PC-9 (cell line): ENCODE data around the gene PERCC1. TPM values are rescaled to one million over a fixed set of nuclear protein-coding genes. Genes with fewer than 3 reads are reported as not detected.

Experiments
- BruUV-seq: library from RNA; stranded (reverse); fragments of 400-500 nt; replicated peaks from 2 replicates; lab custom pipeline; 2021; lab: Mats Ljungman, UMichigan
- CTCF ChIA-PET: fragments of 300-600 bp; sonication (Branson Sonifier 250); formaldehyde crosslinking; loops from one replicate; lab custom pipeline; 2022; ENCODE audit warnings: antibody characterized with exemption; lab: Charles Lee
- POLR2A ChIA-PET: fragments of 300-600 bp; sonication (Branson Sonifier 250); formaldehyde crosslinking; loops from one replicate; lab custom pipeline; 2022; ENCODE audit warnings: antibody characterized with exemption; ENCODE audit not compliant: unreplicated experiment; lab: Charles Lee
- DNase-seq, 2 experiments: peaks; one replicate each; pipeline versions ENCODE4 v3.0.0 to v3.0.0-alpha.2; 2015 to 2022; ENCODE audit warnings: mixed read lengths in 1 of 2
- H2AFZ ChIP-seq: fragments of 200-600 bp; sonication (generic); 2 replicates; pipeline ENCODE4 v1.8.1; 2017; ENCODE audit warnings: antibody characterized with exemption
- H3F3A ChIP-seq: fragments of 200-600 bp; sonication (generic); 2 replicates; pipeline ENCODE4 v1.8.1; 2017; ENCODE audit warnings: antibody characterized with exemption, mild to moderate bottlenecking, low read depth; ENCODE audit not compliant: insufficient read depth
- H3K27ac ChIP-seq: fragments of 200-600 bp; sonication (generic); 2 replicates; pipeline ENCODE4 v1.6.1; 2016; ENCODE audit warnings: mixed run types
- H3K27me3 ChIP-seq: fragments of 200-600 bp; sonication (generic); 2 replicates; pipeline ENCODE4 v1.6.1; 2016; ENCODE audit warnings: low read depth, mixed run types; ENCODE audit not compliant: insufficient read depth
- H3K36me3 ChIP-seq: fragments of 200-600 bp; sonication (generic); 2 replicates; pipeline ENCODE4 v1.6.1; 2016; ENCODE audit warnings: low read depth, mixed run types
- H3K4me1 ChIP-seq: fragments of 200-600 bp; sonication (generic); replicated peaks from 2 replicates; pipeline ENCODE4 v1.6.1; 2016; ENCODE audit warnings: mixed run types; ENCODE audit not compliant: insufficient read depth
- H3K4me2 ChIP-seq: fragments of 200-600 bp; sonication (generic); 2 replicates; pipeline ENCODE4 v1.6.1; 2017; ENCODE audit warnings: mixed run types
- H3K4me3 ChIP-seq: fragments of 200-600 bp; sonication (generic); 2 replicates; pipeline ENCODE4 v1.6.1; 2016; ENCODE audit warnings: mixed run types
- H3K79me2 ChIP-seq: fragments of 200-600 bp; sonication (generic); 2 replicates; pipeline ENCODE4 v1.6.1; 2017; ENCODE audit warnings: low read depth, mixed run types
- H3K9me2 ChIP-seq: fragments of 200-600 bp; sonication (generic); 2 replicates; pipeline ENCODE4 v1.8.1; 2017; ENCODE audit warnings: mild to moderate bottlenecking; ENCODE audit not compliant: insufficient read depth
- H3K9me3 ChIP-seq: fragments of 200-600 bp; sonication (generic); 2 replicates; pipeline ENCODE4 v1.8.1; 2016; ENCODE audit warnings: low read depth; ENCODE audit not compliant: insufficient read depth
- H4K20me1 ChIP-seq: fragments of 200-600 bp; sonication (generic); 2 replicates; pipeline ENCODE4 v1.8.1; 2017; ENCODE audit not compliant: insufficient read depth
- CTCF ChIP-seq: fragments of 200-600 bp; sonication (generic); conservative IDR thresholded peaks from 2 replicates; pipeline ENCODE4 v1.6.1; 2017; ENCODE audit warnings: mixed run types, antibody characterized with exemption, mild to moderate bottlenecking, moderate library complexity
- EZH2 ChIP-seq: fragments of 200-600 bp; sonication (generic); IDR thresholded peaks from 2 replicates; pipeline ENCODE4 v1.8.0; 2017; ENCODE audit warnings: antibody characterized with exemption, low read depth
- intact Hi-C: fragments of 100-400 bp; cut with micrococcal nuclease; formaldehyde crosslinking; loops from one replicate; pipeline ENCODE4 v1.10.0; 2022; ENCODE audit not compliant: unreplicated experiment
- total RNA-seq: library from RNA; stranded (reverse); gene quantifications from 2 replicates; pipeline ENCODE4 v1.2.3, GENCODE V29; 2021

The PERCC1 gene
- total RNA-seq, 1 experiment from 2014 or later: not detected

GRCh38 chr16:1401758-1402154, 29.1 kb upstream of the PERCC1 start:
- no peak overlapping the region for H3K4me2 ChIP-seq
- no peak overlapping the region for H3K27ac ChIP-seq
- H3K79me2 ChIP-seq: no peaks in the 10 kb centered on the region
- BruUV-seq: TSS peak; percentile 9
- no peak for DNase-seq
- H4K20me1 ChIP-seq: 0 out of 2 replicates have a peak, but pooled peaks cover 3% of the 10 kb centered on the region
- H3K9me2 ChIP-seq: no peaks in the 10 kb centered on the region
- CTCF ChIA-PET: no interaction called here
- no peak overlapping the region for H2AFZ ChIP-seq
- H3K4me3 ChIP-seq: no peak overlapping the region
- H3K36me3 ChIP-seq: no peaks in the 10 kb centered on the region
- H3K4me1 ChIP-seq: no peaks in the 10 kb centered on the region
- intact Hi-C loops: no loop called here
- H3K27me3 ChIP-seq: no peaks in the 10 kb centered on the region
- POLR2A ChIA-PET: no interaction called here
- no peaks in the 10 kb centered on the region; the same call in 1 of the 2 replicates for H3F3A ChIP-seq
- no peaks in the 10 kb centered on the region for H3K9me3 ChIP-seq
- TF ChIP-seq CTCF: no peak
- TF ChIP-seq EZH2: no peak

DNA sequence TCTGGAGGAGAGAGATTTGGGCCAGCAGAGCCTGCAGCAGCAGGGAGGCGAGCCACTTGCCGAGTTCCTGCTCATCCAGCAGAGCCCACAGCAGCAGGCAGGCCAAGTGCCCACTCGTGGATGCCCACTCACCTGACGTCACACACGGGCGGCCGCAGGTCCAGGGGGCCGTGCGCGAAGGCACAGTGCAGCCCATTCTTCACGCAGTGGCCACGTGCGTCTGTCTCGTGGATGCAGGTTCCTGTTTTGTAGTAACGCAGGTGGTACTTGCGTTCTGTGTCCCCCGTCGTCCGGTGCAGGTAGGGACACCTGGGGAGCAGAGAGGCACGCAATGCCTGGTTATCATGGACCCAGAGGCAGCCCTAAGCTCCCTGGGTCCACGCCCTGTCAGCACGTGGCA, 27.8 kb upstream of the PERCC1 start:
- DNase-seq: no peak
- H3K9me2 ChIP-seq: no peaks in the 10 kb centered on the region
- peaks cover 13% of the 10 kb centered on the region for H4K20me1 ChIP-seq
- H3K9me3 ChIP-seq: no peaks in the 10 kb centered on the region
- H3K4me3 ChIP-seq: no peak overlapping the region
- H3K36me3 ChIP-seq: no peaks in the 10 kb centered on the region
- H3K79me2 ChIP-seq: peaks cover 5% of the 10 kb centered on the region
- TF ChIP-seq EZH2: no peak
- no peak for TF ChIP-seq CTCF
- intact Hi-C loops: no loop called here
- no peaks in the 10 kb centered on the region for H3K27me3 ChIP-seq
- CTCF ChIA-PET: no interaction called here
- H3F3A ChIP-seq: no peaks in the 10 kb centered on the region; the same call in 1 of the 2 replicates
- no TSS peak for BruUV-seq
- no peak overlapping the region for H3K4me2 ChIP-seq
- peaks cover 3% of the 10 kb centered on the region; the same call in 1 of the 2 replicates for H3K4me1 ChIP-seq
- no peak overlapping the region for H3K27ac ChIP-seq
- H2AFZ ChIP-seq: no peak overlapping the region
- POLR2A ChIA-PET: no interaction called here

DNA sequence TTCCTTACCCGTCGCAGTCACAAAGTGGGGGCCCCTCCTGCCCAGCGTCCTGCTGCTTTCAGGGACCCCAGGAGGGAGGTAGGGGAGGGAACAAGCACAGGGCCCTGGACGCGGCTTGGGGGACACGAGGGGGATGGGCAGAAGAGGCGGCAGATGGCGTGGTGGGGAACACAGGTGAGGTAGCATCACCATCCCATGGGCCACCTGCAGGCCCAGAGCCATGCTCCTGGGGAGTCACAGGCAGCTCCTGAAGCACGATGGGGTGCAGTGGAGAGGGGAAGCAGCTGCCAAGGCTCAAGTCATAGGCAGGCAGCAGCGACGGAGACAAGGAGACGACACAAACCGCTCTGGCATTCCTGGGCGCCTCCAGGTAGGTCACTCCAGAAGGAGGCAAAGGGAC, 27.1 kb upstream of the PERCC1 start:
- Histone ChIP-seq H4K20me1 (peaks cover 18% of the 10 kb centered on the region), H3K36me3 (no peaks in the 10 kb centered on the region), H3K9me3 (no peaks in the 10 kb centered on the region), H2AFZ (no peak overlapping the region), H3F3A (no peaks in the 10 kb centered on the region), H3K9me2 (no peaks in the 10 kb centered on the region), H3K79me2 (peaks cover 5% of the 10 kb centered on the region), H3K27me3 (no peaks in the 10 kb centered on the region), H3K4me1 (peaks cover 8% of the 10 kb centered on the region; the same call in 1 of the 2 replicates), H3K4me2 (no peak overlapping the region), H3K4me3 (no peak overlapping the region), H3K27ac (no peak overlapping the region)
- intact Hi-C loops: no loop called here
- DNase-seq: no peak
- CTCF ChIA-PET: no interaction called here
- no peak for TF ChIP-seq CTCF
- TF ChIP-seq EZH2: no peak
- no TSS peak for BruUV-seq
- POLR2A ChIA-PET: no interaction called here
